Coronary artery (tissue), 2 donors: ENCODE data around the gene GNA12.

ENCODE experiments used
- DNase-seq: peaks from one replicate; pipeline ENCODE4 v3.0.0-alpha.2; 2017; ENCODE audit warnings: low spot score
- H3K27ac ChIP-seq, 2 donors: fragments of 200-600 bp; sonication (generic); one replicate each; pipeline ENCODE4 v1.5.1; 2016 to 2019
- H3K4me3 ChIP-seq: fragments of 200-600 bp; sonication (generic); 2 replicates; pipeline ENCODE4 v1.5.1; 2016; ENCODE audit warnings: mild to moderate bottlenecking, moderate library complexity
- TF ChIP-seq, protein P1 (sequence below): fragments of 200-600 bp; sonication (generic); IDR thresholded peaks from one replicate; pipeline ENCODE4 v1.5.1; 2019; ENCODE audit warnings: antibody characterized with exemption

Gene GNA12

DNA sequence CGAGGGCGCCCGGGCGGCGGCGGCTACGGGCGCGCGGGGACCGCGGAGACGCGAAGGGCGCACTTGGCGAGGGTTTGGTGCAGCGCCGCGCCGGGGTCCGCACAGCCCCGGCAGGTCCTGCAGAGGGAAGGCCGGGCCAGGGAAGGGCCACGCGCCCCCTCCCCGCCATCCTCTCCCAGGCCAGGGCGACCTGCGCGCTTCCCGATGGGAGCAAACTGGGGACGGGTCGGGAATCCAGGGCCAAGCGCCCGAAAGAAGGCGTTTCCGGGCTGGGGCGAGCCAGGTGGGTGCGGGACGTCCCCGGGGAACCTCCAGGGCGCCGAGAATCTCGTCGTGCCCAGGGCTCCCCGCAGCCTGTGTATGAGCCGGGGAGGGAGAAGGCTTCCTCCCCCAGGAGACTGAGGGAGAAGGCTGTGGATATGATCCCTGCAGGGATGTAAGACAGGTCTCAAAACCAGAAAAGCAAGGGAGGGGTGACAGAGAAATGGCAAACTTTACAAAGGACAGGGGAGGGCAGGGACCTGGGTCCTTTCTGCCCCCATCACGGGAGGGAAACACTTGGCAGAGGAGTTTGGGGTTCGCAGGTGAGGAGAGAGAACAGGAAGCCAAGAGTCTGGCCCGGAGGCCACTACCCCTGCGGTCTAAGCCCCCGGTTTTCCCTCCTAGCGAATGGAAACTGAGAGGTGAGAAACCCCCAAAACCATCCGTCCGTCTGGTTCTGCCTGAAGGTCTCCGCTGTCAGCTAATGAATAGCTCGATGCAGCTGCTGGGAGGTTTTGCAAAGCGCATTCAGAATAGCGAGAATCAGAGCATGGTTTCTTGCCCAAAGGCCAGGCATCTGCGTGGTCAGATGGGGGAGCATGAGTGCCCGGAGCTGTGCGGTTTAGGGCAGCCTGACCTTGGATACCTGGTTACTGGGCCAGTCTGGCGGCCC is 155.4 kb downstream of the GNA12 start:
- DNase-seq, result no peak

DNA sequence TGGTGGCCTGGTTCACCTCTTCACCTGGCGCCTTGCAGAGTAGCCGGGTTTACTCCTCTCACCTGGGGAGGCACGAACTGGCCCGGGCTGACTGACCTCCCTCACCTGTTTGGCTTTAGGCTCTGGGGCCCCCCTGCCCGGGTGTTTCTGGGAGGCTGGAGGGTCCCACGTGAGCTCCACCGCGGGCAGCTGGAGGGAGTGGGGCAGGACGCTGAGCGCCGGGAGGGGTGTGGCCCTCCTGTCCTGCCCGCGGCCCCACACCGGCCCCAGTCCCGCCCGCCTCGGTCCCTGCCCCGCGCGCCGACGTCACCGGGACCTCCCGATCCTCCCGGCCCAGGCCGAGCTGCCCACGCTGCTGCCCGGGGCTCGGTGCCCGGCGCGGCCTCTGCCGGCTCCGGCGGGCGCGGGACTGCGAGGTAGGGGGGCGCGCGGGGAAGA is 156.2 kb downstream of the GNA12 start, which contains the start of gene AMZ1:
TSS of gene AMZ1 (plus strand) at position 322 of the 438 bp plus-strand sequence. CDS start 12,250 bp downstream, outside the sequence.
- TF ChIP-seq, protein P1, sequence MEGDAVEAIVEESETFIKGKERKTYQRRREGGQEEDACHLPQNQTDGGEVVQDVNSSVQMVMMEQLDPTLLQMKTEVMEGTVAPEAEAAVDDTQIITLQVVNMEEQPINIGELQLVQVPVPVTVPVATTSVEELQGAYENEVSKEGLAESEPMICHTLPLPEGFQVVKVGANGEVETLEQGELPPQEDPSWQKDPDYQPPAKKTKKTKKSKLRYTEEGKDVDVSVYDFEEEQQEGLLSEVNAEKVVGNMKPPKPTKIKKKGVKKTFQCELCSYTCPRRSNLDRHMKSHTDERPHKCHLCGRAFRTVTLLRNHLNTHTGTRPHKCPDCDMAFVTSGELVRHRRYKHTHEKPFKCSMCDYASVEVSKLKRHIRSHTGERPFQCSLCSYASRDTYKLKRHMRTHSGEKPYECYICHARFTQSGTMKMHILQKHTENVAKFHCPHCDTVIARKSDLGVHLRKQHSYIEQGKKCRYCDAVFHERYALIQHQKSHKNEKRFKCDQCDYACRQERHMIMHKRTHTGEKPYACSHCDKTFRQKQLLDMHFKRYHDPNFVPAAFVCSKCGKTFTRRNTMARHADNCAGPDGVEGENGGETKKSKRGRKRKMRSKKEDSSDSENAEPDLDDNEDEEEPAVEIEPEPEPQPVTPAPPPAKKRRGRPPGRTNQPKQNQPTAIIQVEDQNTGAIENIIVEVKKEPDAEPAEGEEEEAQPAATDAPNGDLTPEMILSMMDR, result no peak
- Histone ChIP-seq H3K27ac (no peak within 1 kb of the TSS), H3K4me3 (peak within 1 kb of the TSS; percentile 68)
- DNase-seq, result no peak

More for the DNA sequence above, 155.4 kb downstream of the GNA12 start:
- H3K27ac ChIP-seq, result no peak overlapping the region
- peak overlapping the region; percentile 68 for H3K4me3 ChIP-seq
- TF ChIP-seq, protein P1, result no peak

DNA sequence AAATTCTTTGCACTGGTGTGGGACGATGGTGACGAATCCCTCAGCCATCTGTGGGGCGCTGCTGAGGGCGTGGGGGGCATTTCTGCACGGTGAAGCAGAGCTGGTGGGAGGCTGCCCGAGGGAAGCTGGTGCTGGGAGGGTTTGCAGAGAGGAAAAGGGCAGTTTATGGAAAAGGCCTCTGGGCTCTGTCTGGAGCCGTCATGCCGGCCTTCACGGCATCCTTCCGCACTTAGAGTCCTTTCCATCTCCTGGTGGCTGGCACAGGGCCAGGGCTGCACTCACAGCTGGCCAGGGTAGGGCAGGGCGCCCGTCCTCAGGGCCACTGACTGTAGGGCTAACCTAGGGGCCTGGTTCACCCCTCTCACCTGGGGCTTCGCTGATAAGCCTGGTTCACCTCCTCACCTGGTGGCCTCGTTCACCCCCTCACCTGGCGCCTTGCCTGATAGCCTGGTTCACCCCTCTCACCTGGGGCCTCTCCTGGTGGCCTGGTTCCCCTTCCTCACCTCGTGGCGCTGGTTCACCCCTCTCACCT is 156.7 kb downstream of the GNA12 start:
- DNase-seq, result no peak
- TF ChIP-seq, protein P1, result no peak
- H3K4me3 ChIP-seq, result peak overlapping the region; percentile 68
- no peak overlapping the region for H3K27ac ChIP-seq

DNA sequence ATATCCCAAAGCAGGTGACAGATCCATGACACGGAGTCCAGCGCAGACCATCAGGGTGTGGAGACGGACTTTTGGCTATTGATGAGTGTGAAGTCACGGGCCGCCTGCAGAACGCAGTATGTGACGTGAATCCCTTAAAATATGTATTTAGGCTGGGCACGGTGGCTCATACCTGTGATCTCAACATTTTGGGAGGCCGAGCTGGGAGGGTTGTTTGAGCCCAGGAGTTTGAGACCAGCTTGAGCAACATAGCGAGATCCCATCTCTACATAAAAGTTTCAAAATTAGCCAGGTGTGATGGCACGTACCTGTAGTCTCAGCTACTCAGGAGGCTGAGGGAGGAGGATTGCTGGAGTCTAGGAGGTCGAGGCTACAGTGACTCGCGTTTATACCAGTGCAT is 158.0 kb downstream of the GNA12 start:
- Histone ChIP-seq H3K27ac (no peak overlapping the region), H3K4me3 (no peak overlapping the region)
- no peak for DNase-seq
- TF ChIP-seq, protein P1, result no peak

DNA sequence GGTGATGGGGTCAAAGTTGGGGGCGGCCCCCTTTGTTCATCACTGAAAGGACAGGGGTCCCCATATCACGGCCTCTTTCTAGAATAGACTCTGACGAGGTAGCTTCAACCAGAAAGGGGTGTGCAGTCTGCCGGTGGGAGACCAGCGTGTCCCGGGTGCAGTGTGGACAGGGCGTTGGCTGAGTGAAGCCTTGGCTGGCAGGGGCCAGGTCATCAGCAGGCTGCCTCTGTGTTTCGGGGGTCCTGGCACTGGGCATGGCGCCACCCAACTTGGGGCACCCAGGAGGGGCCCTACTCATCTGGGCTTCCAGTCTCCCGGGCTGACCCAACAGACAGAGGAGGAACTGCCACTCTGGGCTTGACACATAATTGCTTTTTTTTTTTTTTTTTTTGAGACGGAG is 159.6 kb downstream of the GNA12 start:
- Histone ChIP-seq H3K27ac (no peak overlapping the region), H3K4me3 (no peak overlapping the region)

DNA sequence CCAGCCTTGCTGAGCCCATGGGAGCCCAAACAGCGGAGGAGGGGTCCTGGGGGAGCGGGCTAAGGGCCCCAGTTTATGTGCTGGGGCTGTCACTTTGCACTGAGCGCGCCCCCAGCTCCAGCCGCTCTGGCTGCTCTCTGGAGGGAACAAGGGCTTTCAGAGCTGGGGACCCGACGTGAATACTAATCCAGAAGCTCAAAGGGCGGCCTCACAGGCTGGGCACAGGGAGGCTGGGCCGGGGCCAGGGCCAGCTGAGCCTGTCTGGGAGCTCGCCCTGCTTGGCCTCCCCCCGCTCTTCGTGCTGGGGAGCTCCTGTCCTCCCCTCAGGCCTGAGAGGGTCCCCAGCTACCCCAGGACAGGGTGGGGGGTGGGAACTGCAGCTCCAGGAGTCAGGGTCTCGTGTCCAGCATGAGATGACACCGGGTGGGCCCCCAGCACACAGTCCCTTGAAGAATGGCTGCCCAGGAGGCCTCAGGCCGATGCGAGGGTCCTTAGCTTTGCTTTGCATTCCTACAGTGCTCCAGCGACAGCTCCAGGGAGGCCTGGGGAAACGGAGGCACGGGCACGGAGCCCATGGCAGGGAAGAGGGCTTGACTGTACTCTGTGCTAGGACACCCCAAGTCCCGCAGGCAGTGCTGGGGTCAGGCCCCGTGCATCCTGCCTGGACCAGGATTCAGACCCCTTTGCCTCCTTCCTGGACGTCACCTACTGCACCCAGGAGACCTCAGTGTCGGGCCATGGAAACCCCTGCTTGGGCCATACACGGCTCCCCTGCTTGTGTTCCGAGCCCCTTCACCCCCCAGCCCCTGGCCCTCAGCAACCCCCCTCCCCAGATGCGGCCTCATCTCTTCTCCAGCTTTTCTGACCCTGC is 161.9 kb downstream of the GNA12 start:
- DNase-seq, result no peak
- Histone ChIP-seq H3K4me3 (no peak overlapping the region), H3K27ac (no peak overlapping the region)
- TF ChIP-seq, protein P1, result no peak

More for the DNA sequence above, 159.6 kb downstream of the GNA12 start:
- TF ChIP-seq, protein P1, result no peak
- DNase-seq, result no peak
